Stimulated activated CD8-positive, alpha-beta memory T cell treated with anti-CD3 and anti-CD28 coated beads, Interleukin-15, amount 100 ng/mL, for 1 hour (primary cell): ENCODE results near the gene AP2M1.
"Not testable (repeated sequence)": the region's sequence is repeated elsewhere in the genome, so short reads cannot be mapped to it uniquely, and the experiment has no call there.

Source experiments
- DNase-seq: peaks from one replicate; pipeline ENCODE4 v3.0.0-alpha.2; 2020; ENCODE audit warnings: low read depth

AP2M1 gene

GRCh38 chr3:184157206-184157605 lies 17.4 kb upstream of the AP2M1 start:
- no peak for DNase-seq

GRCh38 chr3:184158404-184158803 lies 16.3 kb upstream of the AP2M1 start:
- no peak for DNase-seq

GRCh38 chr3:184160456-184160855 lies 14.2 kb upstream of the AP2M1 start:
- no peak for DNase-seq

- not testable (repeated sequence) for DNase-seq
These were observed 12.0 kb upstream of the AP2M1 start for GRCh38 chr3:184162571-184163070.

- no peak for DNase-seq
These were observed 9.9 kb upstream of the AP2M1 start for GRCh38 chr3:184164648-184165330.

- DNase-seq, result no peak
These were observed 9.1 kb upstream of the AP2M1 start for GRCh38 chr3:184165543-184165942.

DNA sequence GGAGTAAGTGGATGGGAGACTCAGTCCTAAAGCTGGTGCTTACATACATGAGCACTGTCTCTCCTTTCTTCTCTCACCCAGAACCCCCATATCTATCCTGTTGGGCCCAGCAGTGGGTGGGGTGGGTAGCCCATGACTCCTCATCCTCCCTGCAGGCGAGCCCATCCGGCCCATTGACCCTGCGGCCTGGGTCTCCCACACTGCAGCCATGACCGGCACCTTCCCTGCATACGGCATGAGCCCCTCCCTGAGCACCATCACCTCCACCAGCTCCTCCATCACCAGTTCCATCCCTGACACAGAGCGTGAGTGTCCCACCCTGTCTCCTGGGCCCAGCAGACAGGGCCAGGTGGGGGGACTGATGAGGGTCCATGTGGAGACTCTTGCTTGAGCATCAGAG lies 8.0 kb upstream of the AP2M1 start:
- no peak for DNase-seq

- no peak for DNase-seq
These were observed 6.9 kb upstream of the AP2M1 start for GRCh38 chr3:184167786-184168185.

DNA sequence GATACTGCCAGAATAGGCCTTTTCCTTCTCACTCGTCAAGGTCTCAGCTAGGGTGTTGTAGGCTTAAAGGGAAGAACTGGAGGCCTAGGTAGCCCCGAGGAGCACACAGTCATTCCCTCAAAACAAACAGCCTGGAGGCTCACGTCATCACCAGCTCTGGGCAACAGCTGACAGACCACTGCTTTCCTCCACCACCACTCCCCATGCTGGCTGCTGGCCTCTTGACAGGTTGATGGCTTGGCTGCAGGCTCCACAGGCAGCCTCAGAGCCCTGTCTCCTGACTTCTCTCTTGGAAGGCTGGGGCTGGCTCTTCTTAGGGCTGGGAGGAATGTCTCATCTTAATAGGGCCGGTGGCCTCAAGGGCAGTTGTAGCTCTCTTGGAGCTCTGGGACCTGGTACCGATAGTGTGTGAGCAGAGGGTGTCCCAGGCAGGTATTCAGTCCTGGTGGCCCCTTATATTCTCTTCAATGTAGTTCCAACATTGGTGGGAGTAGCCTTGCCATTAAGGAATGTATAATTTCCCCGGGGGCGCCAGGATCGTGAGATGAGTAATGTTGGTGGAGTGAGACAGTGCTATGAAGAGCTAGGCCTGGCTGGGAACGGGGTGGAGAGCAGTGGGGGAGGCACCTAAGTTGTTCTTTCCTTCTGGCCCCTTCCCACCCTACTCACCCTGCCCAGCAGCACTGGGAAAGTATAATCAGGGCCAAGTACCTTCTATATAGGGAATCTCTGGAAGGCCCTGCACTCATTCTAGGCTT lies 6.1 kb upstream of the AP2M1 start:
- no peak for DNase-seq

- no peak for DNase-seq
These were observed 4.5 kb upstream of the AP2M1 start for GRCh38 chr3:184169896-184170875.

- no peak for DNase-seq
These were observed 3.1 kb upstream of the AP2M1 start for GRCh38 chr3:184171562-184171961.

- no peak for DNase-seq
These were observed 1.8 kb upstream of the AP2M1 start for GRCh38 chr3:184172681-184173373.

DNA sequence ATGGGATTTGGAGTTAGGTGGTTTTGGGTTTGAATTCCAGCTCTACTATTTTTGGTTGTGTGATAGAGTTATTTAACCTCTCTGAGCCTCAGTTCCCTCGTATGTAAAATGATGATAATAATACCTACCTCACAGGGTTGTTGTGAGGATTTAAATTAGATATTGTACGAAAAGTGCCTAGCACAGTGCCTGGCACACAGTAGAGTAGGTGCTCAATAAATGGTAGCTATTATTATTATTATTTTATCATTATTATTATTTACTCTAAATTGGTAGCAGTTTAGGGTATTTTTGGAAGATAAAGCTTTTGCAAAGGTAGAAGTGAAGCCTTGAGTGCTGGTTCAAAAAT lies 1.3 kb upstream of the AP2M1 start:
- DNase-seq, result no peak

- DNase-seq, result no peak
These were observed 390 bp upstream of the AP2M1 start for GRCh38 chr3:184174284-184174645.

- no peak for DNase-seq
These were observed 851 bp downstream of the AP2M1 start for GRCh38 chr3:184175506-184175905.

DNA sequence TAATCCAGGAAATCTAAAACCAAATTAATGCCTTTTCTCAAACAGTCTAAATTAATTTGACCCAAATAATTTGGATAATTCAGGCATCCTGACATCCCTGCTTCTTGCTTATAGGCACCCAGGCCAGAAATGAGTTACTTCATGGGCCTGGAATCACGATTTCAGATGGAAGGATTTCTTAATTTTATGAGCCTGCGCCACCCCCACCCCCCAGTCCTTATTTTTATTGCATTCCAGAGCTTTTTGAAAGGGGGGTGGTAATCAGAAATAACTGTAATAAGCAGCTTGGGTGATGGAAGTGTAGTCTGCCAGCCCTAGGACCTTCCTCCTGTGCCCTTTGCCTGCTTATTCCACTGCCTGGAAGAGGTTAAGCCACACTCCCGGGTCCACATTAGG lies 1.3 kb downstream of the AP2M1 start:
- no peak for DNase-seq

- DNase-seq, result no peak
These were observed 2.0 kb downstream of the AP2M1 start for GRCh38 chr3:184176377-184177330.

DNA sequence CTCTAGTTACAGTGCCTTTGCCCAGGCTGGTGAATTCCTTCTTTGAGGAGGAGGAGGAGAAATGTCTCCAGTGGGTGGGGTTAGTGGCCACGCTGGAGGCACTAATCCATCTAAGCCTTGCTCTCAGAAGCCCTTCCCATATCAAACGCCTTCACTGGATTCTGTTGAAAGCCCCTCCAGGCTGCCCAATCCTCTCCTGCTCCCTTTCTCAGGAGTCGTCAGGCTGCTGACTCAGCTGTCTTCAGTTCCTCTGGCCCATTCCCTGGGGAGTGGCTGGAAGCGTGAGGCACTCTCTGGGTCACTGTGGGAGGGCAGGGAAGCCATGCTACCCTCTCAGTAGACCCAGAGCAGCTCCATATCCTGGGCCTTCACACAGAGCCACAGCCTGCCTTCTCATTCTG lies 2.7 kb downstream of the AP2M1 start:
- DNase-seq, result no peak

- DNase-seq, result no peak
These were observed 3.2 kb downstream of the AP2M1 start for GRCh38 chr3:184177767-184178306.

- no peak for DNase-seq
These were observed 4.0 kb downstream of the AP2M1 start for GRCh38 chr3:184178521-184179138.
